ENCODE measurements around the gene GEN1.

Gene GEN1

DNA sequence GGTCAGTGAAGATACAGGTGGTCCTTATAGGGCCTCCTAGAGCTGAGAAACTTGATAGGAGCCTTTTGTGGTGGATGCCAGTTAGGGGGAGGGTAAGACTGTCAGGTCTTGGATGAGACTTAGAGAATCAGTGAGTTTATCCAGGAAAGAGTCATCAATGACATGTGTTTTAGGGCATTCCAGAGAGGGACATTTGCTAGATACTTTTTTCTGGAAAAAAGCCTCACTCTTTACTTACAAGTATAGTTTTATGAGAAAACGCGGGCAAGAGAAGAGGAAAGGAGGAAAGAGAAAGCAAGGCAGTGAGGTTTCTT, 37.8 kb downstream of the GEN1 start:
- H3K9me3 ChIP-seq (ENCODE audit: control insufficient read depth, insufficient read depth, low read length) = no peaks in the 10 kb centered on the region
- H4K20me1 ChIP-seq (ENCODE audit: control insufficient read depth, insufficient read depth, low read depth, low read length) = no peaks in the 10 kb centered on the region; the same call in 1 of the 2 replicates
- no peak overlapping the region for H3K27ac ChIP-seq (ENCODE audit: low read depth, low read length)
- H3F3A ChIP-seq (ENCODE audit: control insufficient read depth, insufficient read depth) = peaks cover 4% of the 10 kb centered on the region; the same call in 1 of the 2 replicates
- H3K4me1 ChIP-seq (ENCODE audit: control insufficient read depth, low read length) = no peaks in the 10 kb centered on the region
- H3K79me2 ChIP-seq (ENCODE audit: control insufficient read depth, low read length) = no peaks in the 10 kb centered on the region
- no peak overlapping the region for H3K4me3 ChIP-seq (ENCODE audit: low read length)
- TF ChIP-seq EZH2phosphoT487 (IDR thresholded peaks at IDR 0.05; ENCODE audit: borderline replicate concordance, low read length) = no peak
- TF ChIP-seq, protein P1, sequence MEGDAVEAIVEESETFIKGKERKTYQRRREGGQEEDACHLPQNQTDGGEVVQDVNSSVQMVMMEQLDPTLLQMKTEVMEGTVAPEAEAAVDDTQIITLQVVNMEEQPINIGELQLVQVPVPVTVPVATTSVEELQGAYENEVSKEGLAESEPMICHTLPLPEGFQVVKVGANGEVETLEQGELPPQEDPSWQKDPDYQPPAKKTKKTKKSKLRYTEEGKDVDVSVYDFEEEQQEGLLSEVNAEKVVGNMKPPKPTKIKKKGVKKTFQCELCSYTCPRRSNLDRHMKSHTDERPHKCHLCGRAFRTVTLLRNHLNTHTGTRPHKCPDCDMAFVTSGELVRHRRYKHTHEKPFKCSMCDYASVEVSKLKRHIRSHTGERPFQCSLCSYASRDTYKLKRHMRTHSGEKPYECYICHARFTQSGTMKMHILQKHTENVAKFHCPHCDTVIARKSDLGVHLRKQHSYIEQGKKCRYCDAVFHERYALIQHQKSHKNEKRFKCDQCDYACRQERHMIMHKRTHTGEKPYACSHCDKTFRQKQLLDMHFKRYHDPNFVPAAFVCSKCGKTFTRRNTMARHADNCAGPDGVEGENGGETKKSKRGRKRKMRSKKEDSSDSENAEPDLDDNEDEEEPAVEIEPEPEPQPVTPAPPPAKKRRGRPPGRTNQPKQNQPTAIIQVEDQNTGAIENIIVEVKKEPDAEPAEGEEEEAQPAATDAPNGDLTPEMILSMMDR (IDR thresholded peaks at IDR 0.05; ENCODE audit: low read depth, low read length, poor library complexity, severe bottlenecking) = no peak
- no peaks in the 10 kb centered on the region for H3K9me2 ChIP-seq (replicated peaks; ENCODE audit: control insufficient read depth, low read length)
- H3K36me3 ChIP-seq (ENCODE audit: control insufficient read depth, low read length) = no peaks in the 10 kb centered on the region
- no peak overlapping the region for H3K4me2 ChIP-seq (ENCODE audit: low read length)
- peaks cover 10% of the 10 kb centered on the region; the same call in 1 of the 2 replicates for H3K27me3 ChIP-seq (ENCODE audit: control insufficient read depth, low read length)

DNA sequence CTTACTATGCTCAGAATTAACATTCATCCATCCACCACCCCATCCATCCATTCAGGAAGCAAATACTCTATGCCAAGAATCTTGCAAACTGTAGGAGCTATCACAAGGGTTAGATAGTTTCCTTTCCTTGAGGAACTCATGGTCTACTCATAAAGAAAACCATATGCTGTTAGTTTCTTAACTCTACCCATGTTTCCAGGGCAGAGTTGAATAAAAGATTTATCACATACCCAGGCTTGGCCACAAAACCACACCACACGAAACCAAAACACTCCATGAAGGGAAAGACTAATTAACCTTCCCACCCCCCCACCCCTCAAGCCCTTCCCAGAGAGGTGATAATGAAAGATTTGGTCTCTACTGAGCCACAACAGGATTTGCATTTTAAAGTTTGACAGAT, 38.6 kb downstream of the GEN1 start:
- H3F3A ChIP-seq (ENCODE audit: control insufficient read depth, insufficient read depth) = peaks cover 4% of the 10 kb centered on the region; the same call in 1 of the 2 replicates
- no peak overlapping the region for H3K4me2 ChIP-seq (ENCODE audit: low read length)
- peaks cover 10% of the 10 kb centered on the region; the same call in 1 of the 2 replicates for H3K27me3 ChIP-seq (ENCODE audit: control insufficient read depth, low read length)
- H4K20me1 ChIP-seq (ENCODE audit: control insufficient read depth, insufficient read depth, low read depth, low read length) = no peaks in the 10 kb centered on the region; the same call in 1 of the 2 replicates
- H3K36me3 ChIP-seq (ENCODE audit: control insufficient read depth, low read length) = no peaks in the 10 kb centered on the region
- TF ChIP-seq, protein P1 (IDR thresholded peaks at IDR 0.05; ENCODE audit: low read depth, low read length, poor library complexity, severe bottlenecking) = no peak
- TF ChIP-seq EZH2phosphoT487 (IDR thresholded peaks at IDR 0.05; ENCODE audit: borderline replicate concordance, low read length) = no peak
- no peak overlapping the region for H3K27ac ChIP-seq (ENCODE audit: low read depth, low read length)
- H3K79me2 ChIP-seq (ENCODE audit: control insufficient read depth, low read length) = no peaks in the 10 kb centered on the region
- H3K9me3 ChIP-seq (ENCODE audit: control insufficient read depth, insufficient read depth, low read length) = no peaks in the 10 kb centered on the region
- H3K4me1 ChIP-seq (ENCODE audit: control insufficient read depth, low read length) = no peaks in the 10 kb centered on the region
- no peak overlapping the region for H3K4me3 ChIP-seq (ENCODE audit: low read length)
- no peaks in the 10 kb centered on the region for H3K9me2 ChIP-seq (replicated peaks; ENCODE audit: control insufficient read depth, low read length)

DNA sequence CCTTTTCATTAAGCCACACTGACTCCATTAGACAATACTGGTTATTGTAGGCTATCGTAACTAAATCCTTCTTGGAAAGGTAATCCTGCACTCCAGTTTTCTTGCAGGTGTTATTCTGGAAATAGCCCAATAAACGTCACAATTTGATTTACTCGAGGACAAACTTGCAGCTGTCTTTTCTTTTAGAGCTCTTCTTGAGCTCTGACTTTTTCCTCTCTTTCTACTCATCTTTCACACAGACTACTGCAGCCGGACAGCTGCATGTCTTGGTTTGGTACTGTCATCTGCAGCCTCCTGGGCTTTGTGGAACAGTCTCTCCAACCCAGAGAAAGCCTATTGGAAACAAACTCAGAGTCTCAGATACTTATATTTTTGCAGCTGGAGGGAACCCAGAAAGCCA, 39.4 kb downstream of the GEN1 start:
- peaks cover 10% of the 10 kb centered on the region; the same call in 1 of the 2 replicates for H3K27me3 ChIP-seq (ENCODE audit: control insufficient read depth, low read length)
- TF ChIP-seq EZH2phosphoT487 (IDR thresholded peaks at IDR 0.05; ENCODE audit: borderline replicate concordance, low read length) = no peak
- TF ChIP-seq, protein P1 (IDR thresholded peaks at IDR 0.05; ENCODE audit: low read depth, low read length, poor library complexity, severe bottlenecking) = no peak
- H3K4me2 ChIP-seq (ENCODE audit: low read length) = no peak overlapping the region

More for the DNA sequence above, 39.4 kb downstream of the GEN1 start:
- H3K4me3 ChIP-seq (ENCODE audit: low read length) = no peak overlapping the region
- no peaks in the 10 kb centered on the region; the same call in 1 of the 2 replicates for H4K20me1 ChIP-seq (ENCODE audit: control insufficient read depth, insufficient read depth, low read depth, low read length)
- H3K79me2 ChIP-seq (ENCODE audit: control insufficient read depth, low read length) = no peaks in the 10 kb centered on the region
- H3K4me1 ChIP-seq (ENCODE audit: control insufficient read depth, low read length) = no peaks in the 10 kb centered on the region
- H3K36me3 ChIP-seq (ENCODE audit: control insufficient read depth, low read length) = no peaks in the 10 kb centered on the region
- no peak overlapping the region for H3K27ac ChIP-seq (ENCODE audit: low read depth, low read length)
- peaks cover 4% of the 10 kb centered on the region; the same call in 1 of the 2 replicates for H3F3A ChIP-seq (ENCODE audit: control insufficient read depth, insufficient read depth)
- no peaks in the 10 kb centered on the region for H3K9me2 ChIP-seq (replicated peaks; ENCODE audit: control insufficient read depth, low read length)
- no peaks in the 10 kb centered on the region for H3K9me3 ChIP-seq (ENCODE audit: control insufficient read depth, insufficient read depth, low read length)

Data from DOHH2 (cell line).